Kidney (tissue), 14 donors: ENCODE data around the gene FLNA. TPM values are rescaled to one million over a fixed set of nuclear protein-coding genes. Genes with fewer than 3 reads are reported as not detected.
"Not testable (repeated sequence)": the region's sequence is repeated elsewhere in the genome, so short reads cannot be mapped to it uniquely, and the experiment has no call there.

Experiments
- DNase-seq, 5 donors: peaks; one replicate each; pipeline ENCODE4 v3.0.0-alpha.2; 2013 to 2020
- FAIRE-seq: peaks from 2 replicates; lab custom pipeline; 2012; peaks lifted over from hg19 to GRCh38; lab: Jason Lieb, UNC
- H3K27ac ChIP-seq, 2 donors: one replicate each; pipeline ENCODE4 v1.7.0; 2013; ENCODE audit warnings: low read depth in 2 of 2, low read length in 2 of 2, inconsistent platforms in 1 of 2
- H3K27me3 ChIP-seq: one replicate; pipeline ENCODE4 v1.7.1; 2013; ENCODE audit warnings: low read length, inconsistent platforms; ENCODE audit not compliant: control insufficient read depth, insufficient read depth
- H3K36me3 ChIP-seq, 3 donors: one replicate each; pipeline versions ENCODE4 v1.7.0 to v1.7.1; 2013; ENCODE audit warnings: low read length in 3 of 3, control low read depth in 1 of 3, inconsistent platforms in 1 of 3; ENCODE audit not compliant: insufficient read depth in 3 of 3, control insufficient read depth in 2 of 3
- H3K4me1 ChIP-seq, 3 donors: one replicate each; pipeline versions ENCODE4 v1.7.0 to v1.7.1; 2013; ENCODE audit warnings: low read length in 3 of 3, inconsistent platforms in 1 of 3, low read depth in 1 of 3; ENCODE audit not compliant: control insufficient read depth in 2 of 3, insufficient read depth in 2 of 3
- H3K4me3 ChIP-seq, 3 donors: one replicate each; pipeline versions ENCODE4 v1.7.0 to v1.8.1; 2013; ENCODE audit warnings: low read length in 3 of 3, control low read depth in 1 of 3, inconsistent platforms in 1 of 3
- H3K9ac ChIP-seq, 3 donors: one replicate each; pipeline versions ENCODE4 v1.7.0 to v1.7.1; 2013; ENCODE audit warnings: low read length in 3 of 3, control low read depth in 1 of 3, inconsistent platforms in 1 of 3
- H3K9me3 ChIP-seq, 3 donors: one replicate each; pipeline versions ENCODE4 v1.7.0 to v1.7.1; 2013; ENCODE audit warnings: low read length in 3 of 3, control low read depth in 1 of 3, inconsistent platforms in 1 of 3; ENCODE audit not compliant: control insufficient read depth in 2 of 3, insufficient read depth in 1 of 3
- intact Hi-C: fragments of 100-400 bp; cut with DNase I; formaldehyde crosslinking; loops from one replicate; pipeline ENCODE4 v1.11.1; 2022
- polyA plus RNA-seq: library from polyadenylated mRNA; stranded (reverse); fragments of 350-450 nt; fragmentation: Illumina TruSeq; extraction: RNeasy Lipid Tissue Mini Kit (QIAGEN cat#74804); gene quantifications from one replicate; pipeline ENCODE4 v1.2.3, GENCODE V29; 2014; ENCODE audit warnings: low read depth, low replicate concordance; ENCODE audit not compliant: insufficient read depth
- total RNA-seq: library from RNA; stranded (reverse); fragmentation: NEBNext Ultra II Directional; extraction: Animal tissue kit (Norgen Biotek cat#: 25700); gene quantifications from one replicate; pipeline ENCODE4 v1.2.1, GENCODE V29; 2021
- TF ChIP-seq, protein P1 (sequence below): IDR thresholded peaks from 3 replicates; pipeline ENCODE4 v1.5.1; 2012; ENCODE audit warnings: mild to moderate bottlenecking, moderate library complexity, borderline replicate concordance; ENCODE audit not compliant: insufficient read depth; ENCODE audit errors: extremely low read depth
- donor health status: control.
- donor health status: control.
- donor health status: control.
- donor health status: control.
- donor health status: control.
- donor health status: DM: yes; HTN: yes; CAD: no.
- donor health status: Normal renal cell carcinoma (clear cell type).

FLNA gene
- total and polyA plus RNA-seq, 2 donors from 2014 or later: 421 to 1,036 TPM

DNA sequence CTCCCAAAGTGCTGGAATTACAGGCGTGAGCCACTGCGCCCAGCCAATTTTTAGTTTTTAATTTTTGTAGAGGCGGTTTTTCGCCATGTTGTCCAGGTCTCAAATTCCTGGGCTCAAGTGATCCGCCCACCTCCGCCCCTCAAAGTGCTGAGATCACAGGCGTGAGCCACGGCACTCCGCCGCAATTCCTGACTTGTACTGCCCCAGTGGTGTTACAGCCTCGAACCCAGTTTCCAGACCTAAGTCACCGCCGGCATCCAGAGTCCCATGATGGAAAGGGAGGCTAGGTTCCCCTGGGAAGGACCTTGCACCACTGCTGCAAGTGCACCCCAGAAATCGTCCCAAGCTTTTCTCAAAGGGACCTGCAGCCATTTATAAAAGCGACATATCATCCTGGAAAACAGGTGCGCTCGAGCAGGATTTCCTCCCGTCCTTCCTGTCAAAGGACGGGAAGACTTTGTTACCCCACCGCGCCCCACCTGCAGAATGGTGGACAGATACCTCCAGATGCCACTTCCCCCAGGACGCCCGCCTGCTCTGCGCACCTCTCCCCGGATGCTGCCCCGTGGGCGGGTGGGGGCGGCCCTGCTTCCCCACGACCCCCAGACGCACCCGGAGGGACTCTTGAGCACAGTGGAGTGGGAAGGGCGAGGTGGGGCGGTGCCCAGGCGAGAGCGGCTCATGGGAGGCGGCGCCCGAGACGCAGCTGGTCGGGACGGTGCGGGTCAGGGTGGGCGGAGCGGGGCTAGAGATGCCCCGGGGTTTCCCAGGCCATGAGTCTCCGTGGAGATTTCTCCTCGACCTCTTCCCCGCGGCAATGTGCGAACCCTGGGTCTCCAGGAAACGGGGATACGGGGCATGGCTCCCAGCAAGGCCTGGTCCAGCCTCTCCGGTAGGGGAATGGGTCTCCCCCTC is 22.8 kb upstream of the FLNA start:
- intact Hi-C loops: no loop called here
- Histone ChIP-seq H3K4me1 (peaks cover 0 to 21% (median 7%) of the 10 kb centered on the region in 3 donors), H3K4me3 (peak overlapping the region; percentile 24 to 90 (median 72)), H3K27me3 (no peaks in the 10 kb centered on the region), H3K27ac (peak overlapping the region; percentile 96 to 98), H3K9ac (peak overlapping the region in 2 of 3 donors; percentile 43 to 69), H3K9me3 (no peaks in the 10 kb centered on the region), H3K36me3 (peaks cover 2 to 15% (median 8%) of the 10 kb centered on the region in 3 donors)
- no peak for FAIRE-seq
- TF ChIP-seq, protein P1, sequence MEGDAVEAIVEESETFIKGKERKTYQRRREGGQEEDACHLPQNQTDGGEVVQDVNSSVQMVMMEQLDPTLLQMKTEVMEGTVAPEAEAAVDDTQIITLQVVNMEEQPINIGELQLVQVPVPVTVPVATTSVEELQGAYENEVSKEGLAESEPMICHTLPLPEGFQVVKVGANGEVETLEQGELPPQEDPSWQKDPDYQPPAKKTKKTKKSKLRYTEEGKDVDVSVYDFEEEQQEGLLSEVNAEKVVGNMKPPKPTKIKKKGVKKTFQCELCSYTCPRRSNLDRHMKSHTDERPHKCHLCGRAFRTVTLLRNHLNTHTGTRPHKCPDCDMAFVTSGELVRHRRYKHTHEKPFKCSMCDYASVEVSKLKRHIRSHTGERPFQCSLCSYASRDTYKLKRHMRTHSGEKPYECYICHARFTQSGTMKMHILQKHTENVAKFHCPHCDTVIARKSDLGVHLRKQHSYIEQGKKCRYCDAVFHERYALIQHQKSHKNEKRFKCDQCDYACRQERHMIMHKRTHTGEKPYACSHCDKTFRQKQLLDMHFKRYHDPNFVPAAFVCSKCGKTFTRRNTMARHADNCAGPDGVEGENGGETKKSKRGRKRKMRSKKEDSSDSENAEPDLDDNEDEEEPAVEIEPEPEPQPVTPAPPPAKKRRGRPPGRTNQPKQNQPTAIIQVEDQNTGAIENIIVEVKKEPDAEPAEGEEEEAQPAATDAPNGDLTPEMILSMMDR: no peak
- DNase-seq: peak; percentile 76 to 94 (median 86)

DNA sequence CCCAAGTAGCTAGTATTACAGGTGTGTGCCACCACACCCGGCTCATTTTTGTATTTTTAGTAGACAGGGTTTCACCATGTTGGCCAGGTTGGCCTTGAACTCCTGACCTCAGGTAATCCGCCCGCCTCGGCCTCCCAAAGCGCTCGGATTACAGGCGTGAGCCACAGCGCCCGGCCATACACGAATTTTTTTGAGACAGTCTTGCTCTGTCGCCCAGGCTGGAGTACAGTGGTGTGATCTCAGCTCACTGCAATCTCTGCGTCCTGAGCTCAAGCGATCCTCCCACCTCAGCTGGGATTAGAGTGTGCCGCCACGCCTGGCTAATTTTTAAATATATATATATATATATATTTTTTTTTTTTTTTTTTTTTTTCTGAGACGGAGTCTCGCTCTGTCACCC is 21.9 kb upstream of the FLNA start:
- peak in 2 of 5 donors; percentile 32 to 66 for DNase-seq
- H3K27ac ChIP-seq, H3K27me3 ChIP-seq, intact Hi-C loops, FAIRE-seq, H3K9ac ChIP-seq, H3K9me3 ChIP-seq, H3K4me3 ChIP-seq: not testable (repeated sequence)
- peaks cover 0 to 21% (median 7%) of the 10 kb centered on the region in 3 donors for H3K4me1 ChIP-seq
- peaks cover 2 to 15% (median 8%) of the 10 kb centered on the region in 3 donors for H3K36me3 ChIP-seq

DNA sequence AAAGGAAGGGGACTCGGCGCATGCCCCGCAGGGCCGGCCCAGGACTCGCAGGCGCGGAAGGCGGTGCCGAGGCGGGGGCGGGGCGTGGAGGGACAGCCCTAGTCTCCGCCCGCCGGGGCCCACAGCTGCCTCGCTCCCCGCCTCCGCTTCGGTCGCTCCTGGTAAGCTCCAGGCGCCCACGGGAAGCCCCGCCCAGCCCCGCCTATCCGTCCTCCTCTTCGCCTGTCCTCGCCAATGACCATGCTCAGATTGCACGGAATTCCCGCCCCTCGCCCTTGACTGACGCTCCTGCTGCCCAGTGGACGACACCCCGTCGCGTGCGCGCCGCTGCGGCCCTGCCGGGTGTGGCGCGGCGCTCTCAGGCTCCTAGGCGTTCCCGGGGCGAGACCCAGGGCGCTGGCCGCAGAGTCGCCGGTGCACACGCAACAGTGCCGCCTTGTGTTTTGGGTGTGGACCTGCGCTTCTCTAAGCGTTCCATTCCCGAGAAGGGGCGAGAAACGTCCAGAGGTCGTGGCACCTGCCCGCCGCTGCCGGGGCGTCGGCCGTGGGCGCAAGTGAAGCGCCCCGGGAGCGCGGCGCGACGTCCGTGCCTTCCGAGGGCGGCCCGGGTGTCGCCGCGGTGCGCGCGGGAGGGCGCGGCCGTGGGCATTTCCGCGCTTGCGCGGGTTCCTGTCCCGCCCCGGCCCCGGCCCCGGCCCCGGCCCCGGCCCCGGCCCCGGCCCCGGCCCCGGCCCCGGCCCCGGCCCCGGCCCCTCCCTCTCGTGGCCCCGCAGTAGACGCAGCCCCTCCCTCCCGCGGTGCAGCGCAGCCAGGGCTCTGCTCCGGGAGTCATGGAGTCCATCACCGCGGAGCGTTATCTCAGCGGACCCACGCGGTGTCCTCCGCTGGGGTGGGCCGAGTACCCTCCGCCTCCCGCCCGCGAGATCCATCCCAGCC is 15.6 kb upstream of the FLNA start:
- H3K36me3 ChIP-seq, H3K9me3 ChIP-seq, DNase-seq, H3K27ac ChIP-seq, H3K9ac ChIP-seq, H3K27me3 ChIP-seq, H3K4me1 ChIP-seq, H3K4me3 ChIP-seq, intact Hi-C loops: not testable (repeated sequence)
- peak; percentile 59 for FAIRE-seq

DNA sequence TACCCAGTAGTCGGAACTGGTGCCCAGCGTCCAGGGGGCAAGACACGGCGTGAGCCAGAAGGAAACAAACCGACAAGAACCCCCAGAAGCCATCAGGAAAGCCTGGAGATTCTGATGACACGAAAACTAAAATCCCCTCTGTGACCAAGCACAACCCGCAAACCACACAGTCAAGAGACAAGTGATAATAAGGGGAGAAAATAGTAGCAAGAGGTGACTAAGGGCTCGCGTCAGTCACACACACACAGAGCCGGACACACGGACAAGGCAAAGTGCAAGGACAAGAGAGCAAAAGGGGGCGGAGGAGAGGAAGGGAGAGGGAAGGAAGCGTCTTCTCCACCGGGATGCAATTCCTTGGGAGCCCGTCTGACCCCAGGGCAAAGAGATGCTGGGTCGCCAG is 14.2 kb upstream of the FLNA start:
- H3K4me1 ChIP-seq, DNase-seq, H3K27ac ChIP-seq, H3K4me3 ChIP-seq, H3K36me3 ChIP-seq, H3K9me3 ChIP-seq, H3K27me3 ChIP-seq, FAIRE-seq, intact Hi-C loops, H3K9ac ChIP-seq: not testable (repeated sequence)

DNA sequence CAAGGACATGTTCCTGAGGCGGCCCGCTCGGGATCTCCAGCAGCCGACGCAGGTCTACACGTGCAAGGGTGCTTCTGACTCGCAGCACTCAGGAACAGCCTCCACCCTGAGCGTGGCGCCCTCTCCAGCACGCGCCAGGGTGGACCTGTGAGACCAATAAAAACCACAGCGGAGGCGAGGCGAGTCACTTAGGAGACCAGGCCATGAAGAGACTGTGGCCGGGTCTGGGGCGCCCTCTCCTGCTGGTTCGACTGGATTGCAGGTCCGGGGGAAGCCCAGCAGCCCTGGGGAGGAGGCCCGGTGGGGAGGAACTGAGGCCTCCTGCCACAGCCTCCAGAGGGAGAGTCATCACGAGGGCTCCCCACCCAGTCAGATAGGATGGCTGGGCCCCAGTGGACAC is 13.7 kb upstream of the FLNA start:
- FAIRE-seq, H3K27ac ChIP-seq, H3K4me3 ChIP-seq, intact Hi-C loops, H3K9me3 ChIP-seq, H3K36me3 ChIP-seq, H3K27me3 ChIP-seq, DNase-seq, H3K4me1 ChIP-seq, H3K9ac ChIP-seq: not testable (repeated sequence)
